Vagina (tissue), 2 donors: Measurements from ENCODE around the gene CD40LG. TPM values are rescaled to one million over a fixed set of nuclear protein-coding genes. Genes with fewer than 3 reads are reported as not detected.

Source experiments
- DNase-seq, 2 donors: peaks; one replicate each; pipeline ENCODE4 v3.0.0-alpha.2; 2017; ENCODE audit errors: extremely low spot score in 2 of 2
- H3K27ac ChIP-seq: fragments of 200-600 bp; sonication (generic); one replicate; pipeline ENCODE4 v1.5.1; 2019
- H3K27me3 ChIP-seq: fragments of 200-600 bp; sonication (generic); one replicate; pipeline ENCODE4 v1.5.1; 2019
- H3K36me3 ChIP-seq, 2 donors: fragments of 200-600 bp; sonication (generic); one replicate each; pipeline ENCODE4 v1.5.1; 2017 to 2019
- H3K4me1 ChIP-seq: fragments of 200-600 bp; sonication (generic); one replicate; pipeline ENCODE4 v1.5.1; 2019
- H3K4me3 ChIP-seq, 2 donors: fragments of 200-600 bp; sonication (generic); 1 replicate in 1 of 2; 2 replicates in 1 of 2; pipeline ENCODE4 v1.5.1; 2016 to 2019
- H3K9me3 ChIP-seq: fragments of 200-600 bp; sonication (generic); one replicate; pipeline ENCODE4 v1.5.1; 2019
- CTCF ChIP-seq, 3 experiments: fragments of 450-650 bp in 2 of 3; fragments of 200-600 bp in 1 of 3; sonication (generic) in 1 of 3; IDR thresholded peaks; one replicate each; pipeline ENCODE4 v1.5.1; 2017 to 2019; ENCODE audit warnings: antibody characterized with exemption in 3 of 3, mild to moderate bottlenecking in 2 of 3, moderate library complexity in 2 of 3
- POLR2A ChIP-seq, 2 donors: fragments of 450-650 bp; IDR thresholded peaks; one replicate each; pipeline ENCODE4 v1.6.1; 2017; ENCODE audit warnings: antibody characterized with exemption in 2 of 2, mild to moderate bottlenecking in 2 of 2, moderate library complexity in 2 of 2
- POLR2AphosphoS5 ChIP-seq, 2 donors: sonication (generic); formaldehyde crosslinking; IDR thresholded peaks; one replicate each; pipeline ENCODE4 v1.9.0; 2017; ENCODE audit warnings: antibody characterized with exemption in 2 of 2, mild to moderate bottlenecking in 2 of 2, low read depth in 1 of 2; ENCODE audit not compliant: insufficient read depth in 1 of 2
- intact Hi-C: fragments of 100-400 bp; cut with DNase I; formaldehyde crosslinking; loops from one replicate; pipeline ENCODE4 v1.15.1; 2023
- total RNA-seq: library from RNA; depleted of rRNA; stranded (reverse); fragments of >200 nt; gene quantifications from one replicate; pipeline ENCODE4 v1.2.3, GENCODE V29; 2016

CD40LG gene
- total RNA-seq, 1 donor from 2014 or later: not detected

GRCh38 chrX:136616987-136617685 is 30.8 kb upstream of the CD40LG start:
- no peaks in the 10 kb centered on the region for H3K4me1 ChIP-seq

GRCh38 chrX:136619899-136620505 is 28.0 kb upstream of the CD40LG start:
- no peaks in the 10 kb centered on the region for H3K36me3 ChIP-seq

More at GRCh38 chrX:136616987-136617685, 30.8 kb upstream of the CD40LG start:
- no peaks in the 10 kb centered on the region for H3K9me3 ChIP-seq
- no peak for DNase-seq
- H3K4me3 ChIP-seq: no peak overlapping the region
- no peak overlapping the region for H3K27ac ChIP-seq
- TF ChIP-seq POLR2AphosphoS5 (IDR thresholded peaks at IDR 0.05; ENCODE audit: insufficient read depth in 1 of 2, low read depth in 1 of 2): no peak
- TF ChIP-seq POLR2A (IDR thresholded peaks at IDR 0.05): no peak
- no peak for TF ChIP-seq CTCF (IDR thresholded peaks at IDR 0.05)
- no peaks in the 10 kb centered on the region for H3K36me3 ChIP-seq
- no peaks in the 10 kb centered on the region for H3K27me3 ChIP-seq
- intact Hi-C loops: no loop called here

DNA sequence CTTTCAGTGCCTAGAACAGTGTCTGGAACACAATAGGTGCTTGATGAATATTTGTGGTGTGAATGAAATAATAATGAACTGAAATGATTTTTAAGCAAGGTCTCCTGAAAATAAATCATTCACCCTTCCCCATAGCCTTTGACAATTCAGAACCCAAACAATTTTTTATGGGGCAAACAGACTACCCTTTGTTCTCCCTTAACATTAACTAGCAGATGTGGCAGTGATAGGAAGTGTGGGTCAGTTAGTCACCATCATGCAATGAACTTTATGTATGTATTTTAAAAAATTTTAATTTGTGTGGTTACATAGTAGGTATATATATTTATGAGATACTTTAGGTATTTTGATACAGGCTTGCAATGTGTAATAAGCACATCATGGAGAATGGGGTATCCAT is 27.2 kb upstream of the CD40LG start:
- no peak for TF ChIP-seq CTCF (IDR thresholded peaks at IDR 0.05)
- TF ChIP-seq POLR2A (IDR thresholded peaks at IDR 0.05): no peak
- TF ChIP-seq POLR2AphosphoS5 (IDR thresholded peaks at IDR 0.05; ENCODE audit: insufficient read depth in 1 of 2, low read depth in 1 of 2): no peak
- Histone ChIP-seq H3K4me3 (no peak overlapping the region), H3K27me3 (no peaks in the 10 kb centered on the region), H3K4me1 (no peaks in the 10 kb centered on the region), H3K9me3 (no peaks in the 10 kb centered on the region), H3K36me3 (no peaks in the 10 kb centered on the region), H3K27ac (no peak overlapping the region)
- DNase-seq: no peak
- intact Hi-C loops: no loop called here

More at GRCh38 chrX:136619899-136620505, 28.0 kb upstream of the CD40LG start:
- no peak overlapping the region for H3K4me3 ChIP-seq
- DNase-seq: no peak
- intact Hi-C loops: no loop called here
- H3K27me3 ChIP-seq: no peaks in the 10 kb centered on the region
- H3K4me1 ChIP-seq: no peaks in the 10 kb centered on the region
- no peak overlapping the region for H3K27ac ChIP-seq
- TF ChIP-seq POLR2AphosphoS5 (IDR thresholded peaks at IDR 0.05; ENCODE audit: insufficient read depth in 1 of 2, low read depth in 1 of 2) (no peak), CTCF (IDR thresholded peaks at IDR 0.05) (no peak), POLR2A (IDR thresholded peaks at IDR 0.05) (no peak)
- H3K9me3 ChIP-seq: no peaks in the 10 kb centered on the region

GRCh38 chrX:136622568-136622967 is 25.4 kb upstream of the CD40LG start:
- DNase-seq: no peak
- no peaks in the 10 kb centered on the region for H3K4me1 ChIP-seq

More at GRCh38 chrX:136622568-136622967, 25.4 kb upstream of the CD40LG start:
- Histone ChIP-seq H3K36me3 (no peaks in the 10 kb centered on the region), H3K9me3 (no peaks in the 10 kb centered on the region), H3K27ac (no peak overlapping the region), H3K4me3 (no peak overlapping the region), H3K27me3 (no peaks in the 10 kb centered on the region)
- intact Hi-C loops: no loop called here
- TF ChIP-seq POLR2A (IDR thresholded peaks at IDR 0.05) (no peak), POLR2AphosphoS5 (IDR thresholded peaks at IDR 0.05; ENCODE audit: insufficient read depth in 1 of 2, low read depth in 1 of 2) (no peak), CTCF (IDR thresholded peaks at IDR 0.05) (no peak)
